Activated CD4-positive, alpha-beta T cell treated with anti-CD3 and anti-CD28 coated beads, Interleukin-2, amount 10 ng/mL, durations not matched to agents 24 days and 14 days (primary cell): ENCODE measurements around the gene FARP2. TPM values are rescaled to one million over a fixed set of nuclear protein-coding genes. Genes with fewer than 3 reads are reported as not detected.

ENCODE experiments used
- DNase-seq: peaks from one replicate; pipeline ENCODE4 v3.0.0; 2022
- H3K27ac Mint-ChIP-seq: one replicate; pipeline ENCODE4 v1.8.0; 2022; ENCODE audit warnings: mild to moderate bottlenecking, mixed read lengths
- H3K27me3 Mint-ChIP-seq: one replicate; pipeline ENCODE4 v1.8.0; 2022; ENCODE audit warnings: mixed read lengths
- H3K36me3 Mint-ChIP-seq: one replicate; pipeline ENCODE4 v1.8.0; 2022; ENCODE audit warnings: low read depth, mild to moderate bottlenecking, mixed read lengths
- H3K4me1 Mint-ChIP-seq: one replicate; pipeline ENCODE4 v1.8.0; 2021; ENCODE audit warnings: mixed read lengths
- H3K4me3 Mint-ChIP-seq: one replicate; pipeline ENCODE4 v1.8.0; 2022; ENCODE audit warnings: mild to moderate bottlenecking, moderate library complexity, mixed read lengths
- H3K9me3 Mint-ChIP-seq: one replicate; pipeline ENCODE4 v1.8.0; 2021; ENCODE audit warnings: mixed read lengths
- intact Hi-C: fragments of 100-400 bp; cut with micrococcal nuclease; formaldehyde crosslinking; loops from one replicate; pipeline ENCODE4 v1.15.1; 2023
- total RNA-seq: library from RNA; stranded (reverse); gene quantifications from 2 replicates; pipeline ENCODE4 v1.2.3, GENCODE V29; 2022

The FARP2 gene
- total RNA-seq, 1 donor from 2014 or later: 36.5 TPM

DNA sequence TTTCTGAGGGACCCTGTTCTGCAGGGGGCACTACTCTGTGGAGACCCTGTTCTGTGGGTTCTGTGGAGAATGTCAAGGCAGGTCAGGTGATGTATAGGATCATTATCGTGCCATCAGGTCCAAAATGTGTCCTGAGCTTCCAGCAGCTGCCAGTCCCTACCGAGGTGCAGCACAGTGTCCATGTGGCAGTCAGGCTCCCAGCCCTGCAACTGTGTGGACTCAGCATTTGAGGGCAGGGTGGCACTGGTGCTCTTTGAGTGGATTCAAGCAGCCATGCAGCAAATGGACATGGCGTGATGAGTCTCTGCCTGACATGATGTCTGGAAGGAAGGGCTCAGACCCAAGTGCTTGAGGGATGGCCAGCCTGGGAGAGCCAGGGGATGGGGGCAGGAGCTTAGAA, 117.3 kb downstream of the FARP2 start:
- Mint-ChIP-seq H3K4me3 (no peak overlapping the region), H3K27ac (no peak overlapping the region), H3K9me3 (no peaks in the 10 kb centered on the region)

DNA sequence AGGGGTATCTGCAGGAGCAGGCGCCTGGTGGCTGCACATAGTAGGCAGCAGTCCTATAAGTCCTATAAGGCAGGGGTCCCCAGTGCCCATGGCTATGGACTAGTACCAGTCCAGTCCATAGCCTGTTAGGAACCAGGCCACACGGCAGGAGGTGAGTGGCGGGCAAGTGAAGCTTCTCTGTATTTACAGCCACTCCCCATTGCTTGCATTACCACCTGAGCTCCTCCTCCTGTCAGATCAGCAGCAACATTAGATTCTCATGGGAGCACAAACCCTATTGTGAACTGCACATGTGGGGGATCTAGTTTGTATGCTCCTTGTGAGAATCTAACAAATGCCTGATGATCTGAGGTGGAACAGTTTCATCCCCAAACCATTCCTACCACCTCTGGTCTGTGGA, 119.2 kb downstream of the FARP2 start:
- H3K36me3 Mint-ChIP-seq: no peaks in the 10 kb centered on the region
- no peaks in the 10 kb centered on the region for H3K9me3 Mint-ChIP-seq
- no peak overlapping the region for H3K27ac Mint-ChIP-seq
- DNase-seq: no peak
- intact Hi-C loops: no loop called here
- H3K4me1 Mint-ChIP-seq: peaks cover under 1% of the 10 kb centered on the region
- no peak overlapping the region for H3K4me3 Mint-ChIP-seq
- H3K27me3 Mint-ChIP-seq: peaks cover 10% of the 10 kb centered on the region

More for the DNA sequence above, 117.3 kb downstream of the FARP2 start:
- Mint-ChIP-seq H3K27me3 (peaks cover 10% of the 10 kb centered on the region), H3K4me1 (peaks cover 1% of the 10 kb centered on the region), H3K36me3 (no peaks in the 10 kb centered on the region)
- intact Hi-C loops: no loop called here
- no peak for DNase-seq

DNA sequence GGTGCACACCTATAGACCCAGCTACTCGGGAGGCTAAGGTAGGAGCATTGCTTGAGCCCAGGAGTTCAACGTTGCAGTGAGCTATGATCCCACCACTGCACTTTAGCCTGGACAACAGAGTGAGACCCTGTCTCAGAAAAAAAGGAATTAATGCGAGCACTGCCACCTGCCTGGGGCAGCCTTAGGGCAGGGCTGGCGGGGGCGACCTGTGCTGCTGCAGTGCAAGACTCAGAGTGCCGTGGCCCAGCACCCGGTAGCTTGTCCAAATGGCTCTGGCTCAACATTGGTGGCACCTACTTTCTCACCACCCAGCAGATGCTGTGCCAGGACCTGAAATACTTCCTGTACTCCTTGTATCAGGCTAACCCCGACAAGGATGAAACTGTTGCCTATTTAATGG, 122.1 kb downstream of the FARP2 start:
- Mint-ChIP-seq H3K4me3 (no peak overlapping the region), H3K27ac (no peak overlapping the region), H3K4me1 (no peaks in the 10 kb centered on the region), H3K36me3 (no peaks in the 10 kb centered on the region), H3K27me3 (peaks cover under 1% of the 10 kb centered on the region), H3K9me3 (no peaks in the 10 kb centered on the region)
- intact Hi-C loops: no loop called here
- no peak for DNase-seq

DNA sequence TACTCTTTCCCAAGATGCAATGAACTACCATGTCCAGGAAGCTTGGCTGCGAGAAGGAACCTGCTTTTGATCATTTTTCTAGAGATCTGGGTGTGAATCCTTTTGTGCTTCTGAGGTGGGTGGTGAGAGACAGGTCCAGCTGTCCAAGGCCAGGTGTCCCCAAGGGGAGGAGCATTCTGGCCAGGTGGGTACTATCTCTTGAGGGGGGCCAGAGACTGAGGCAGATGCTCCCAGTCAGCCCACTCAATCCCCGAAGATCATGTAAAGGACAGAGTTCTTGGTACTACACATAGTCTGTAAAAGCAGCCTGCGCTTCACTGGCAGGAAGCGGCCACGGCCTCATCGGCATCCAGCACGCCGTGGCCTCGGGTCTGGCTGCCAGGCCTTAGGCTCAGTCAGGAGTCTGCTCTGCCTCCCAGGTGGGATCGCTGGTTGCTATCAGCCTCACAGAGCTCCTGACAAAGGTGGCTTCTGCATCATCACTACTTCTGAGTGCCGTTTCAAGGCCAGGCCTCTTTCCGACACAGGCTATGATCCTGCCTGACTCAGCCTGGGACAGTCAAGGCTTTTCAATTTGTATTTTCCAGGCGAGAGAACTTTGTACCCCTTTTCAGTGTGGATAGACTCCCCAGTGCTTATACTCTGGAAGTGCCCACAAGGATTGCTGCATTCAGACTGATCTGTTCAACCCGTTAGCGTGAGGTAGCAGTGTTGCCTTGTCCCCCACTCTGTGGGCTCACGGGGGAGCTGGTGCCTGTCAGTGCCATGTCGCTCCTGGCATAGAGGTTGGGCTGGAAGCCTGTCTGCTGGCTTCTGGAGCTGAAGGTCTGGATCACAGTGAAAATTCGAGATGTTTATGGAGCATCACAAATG, 123.2 kb downstream of the FARP2 start:
- H3K27me3 Mint-ChIP-seq: no peaks in the 10 kb centered on the region
- no peak for DNase-seq
- no peaks in the 10 kb centered on the region for H3K4me1 Mint-ChIP-seq
- no peak overlapping the region for H3K4me3 Mint-ChIP-seq
- no peaks in the 10 kb centered on the region for H3K36me3 Mint-ChIP-seq
- no peaks in the 10 kb centered on the region for H3K9me3 Mint-ChIP-seq
- intact Hi-C loops: no loop called here
- no peak overlapping the region for H3K27ac Mint-ChIP-seq

DNA sequence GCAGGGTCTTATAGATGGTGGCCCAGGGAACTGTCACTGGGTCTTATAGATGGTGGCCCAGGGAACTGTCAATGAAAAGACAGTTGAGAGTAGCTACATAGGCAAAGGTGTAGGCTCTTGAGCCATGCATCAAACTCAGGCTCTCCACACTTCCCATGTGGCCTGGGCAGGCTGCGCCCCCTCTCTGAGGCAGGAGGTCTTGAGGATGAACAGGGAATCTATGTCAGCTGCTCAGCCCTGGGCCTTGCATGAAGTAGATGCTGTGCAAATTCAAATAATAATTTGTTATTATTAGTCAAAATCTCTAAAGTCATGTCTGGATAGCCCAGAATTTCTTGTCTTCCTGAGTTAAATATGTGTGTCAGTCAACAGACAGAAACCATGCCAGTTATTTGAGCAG, 125.6 kb downstream of the FARP2 start:
- H3K27me3 Mint-ChIP-seq: no peaks in the 10 kb centered on the region
- H3K27ac Mint-ChIP-seq: no peak overlapping the region
- H3K4me1 Mint-ChIP-seq: no peaks in the 10 kb centered on the region
- H3K36me3 Mint-ChIP-seq: no peaks in the 10 kb centered on the region
- intact Hi-C loops: no loop called here
- H3K9me3 Mint-ChIP-seq: no peaks in the 10 kb centered on the region
- no peak for DNase-seq
- no peak overlapping the region for H3K4me3 Mint-ChIP-seq

DNA sequence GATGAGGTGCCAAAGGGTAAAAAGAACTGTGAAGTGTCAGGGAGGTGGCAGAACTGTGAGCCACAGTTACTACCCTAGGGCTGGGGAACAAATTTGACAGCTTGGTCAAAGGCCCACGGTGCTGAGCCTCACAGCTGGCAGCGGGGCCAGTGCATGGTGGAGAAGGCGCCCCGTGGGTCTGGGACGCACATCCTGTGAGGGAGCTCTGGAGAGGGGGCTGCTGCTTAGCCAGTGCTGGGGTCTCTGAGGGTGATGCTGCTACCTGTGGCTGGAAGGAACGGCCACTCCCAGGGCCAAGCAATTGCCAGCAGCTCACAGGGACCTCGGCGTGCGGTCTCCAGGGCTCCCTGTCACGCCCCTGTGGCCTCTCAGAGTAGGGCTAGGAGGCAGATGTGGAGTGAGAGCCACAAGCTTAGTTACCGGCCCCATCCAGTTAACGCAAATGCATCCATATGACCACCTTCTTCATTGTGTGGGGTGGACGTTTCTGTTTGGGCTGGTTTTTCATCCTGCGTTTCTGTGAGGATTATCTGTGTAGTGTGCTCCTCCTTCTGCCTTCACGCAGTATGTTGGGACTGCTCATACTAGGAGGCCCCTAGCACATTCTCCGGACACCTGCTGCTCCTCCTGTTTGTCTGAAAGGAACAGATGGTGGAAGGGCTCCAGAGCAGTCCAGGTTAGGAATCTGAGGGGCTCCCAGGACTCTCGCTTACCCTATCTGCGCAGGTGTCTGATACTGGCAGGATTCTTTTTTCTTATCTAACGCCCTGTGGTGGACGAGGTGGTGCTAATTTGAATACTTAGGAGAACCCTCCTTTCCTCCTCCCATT, 126.3 kb downstream of the FARP2 start:
- no peaks in the 10 kb centered on the region for H3K36me3 Mint-ChIP-seq
- H3K9me3 Mint-ChIP-seq: no peaks in the 10 kb centered on the region

DNA sequence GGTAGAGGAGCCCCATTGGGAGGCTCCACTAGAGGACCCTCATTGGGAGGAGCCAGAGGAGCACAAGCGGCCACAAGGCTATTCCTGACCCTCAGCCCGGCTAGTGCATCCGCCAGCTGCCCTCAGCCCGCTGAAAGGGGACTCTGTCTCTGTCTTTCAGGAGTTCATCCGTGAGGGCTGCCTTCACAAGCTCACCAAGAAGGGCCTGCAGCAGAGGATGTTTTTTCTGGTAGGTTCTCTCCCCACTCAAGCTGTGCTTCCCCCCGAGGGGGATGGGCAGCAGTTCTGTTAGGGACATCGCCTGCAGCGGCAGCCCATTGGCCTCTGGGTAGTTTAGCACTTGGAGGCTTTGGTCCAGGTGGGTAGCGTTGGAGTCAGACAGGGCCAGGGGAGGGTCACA, 127.2 kb downstream of the FARP2 start:
- Mint-ChIP-seq H3K4me3 (no peak overlapping the region), H3K9me3 (no peaks in the 10 kb centered on the region), H3K36me3 (no peaks in the 10 kb centered on the region)

More for the DNA sequence above, 126.3 kb downstream of the FARP2 start:
- no peaks in the 10 kb centered on the region for H3K27me3 Mint-ChIP-seq
- intact Hi-C loops: no loop called here
- no peaks in the 10 kb centered on the region for H3K4me1 Mint-ChIP-seq
- no peak for DNase-seq
- H3K4me3 Mint-ChIP-seq: no peak overlapping the region
- H3K27ac Mint-ChIP-seq: no peak overlapping the region

DNA sequence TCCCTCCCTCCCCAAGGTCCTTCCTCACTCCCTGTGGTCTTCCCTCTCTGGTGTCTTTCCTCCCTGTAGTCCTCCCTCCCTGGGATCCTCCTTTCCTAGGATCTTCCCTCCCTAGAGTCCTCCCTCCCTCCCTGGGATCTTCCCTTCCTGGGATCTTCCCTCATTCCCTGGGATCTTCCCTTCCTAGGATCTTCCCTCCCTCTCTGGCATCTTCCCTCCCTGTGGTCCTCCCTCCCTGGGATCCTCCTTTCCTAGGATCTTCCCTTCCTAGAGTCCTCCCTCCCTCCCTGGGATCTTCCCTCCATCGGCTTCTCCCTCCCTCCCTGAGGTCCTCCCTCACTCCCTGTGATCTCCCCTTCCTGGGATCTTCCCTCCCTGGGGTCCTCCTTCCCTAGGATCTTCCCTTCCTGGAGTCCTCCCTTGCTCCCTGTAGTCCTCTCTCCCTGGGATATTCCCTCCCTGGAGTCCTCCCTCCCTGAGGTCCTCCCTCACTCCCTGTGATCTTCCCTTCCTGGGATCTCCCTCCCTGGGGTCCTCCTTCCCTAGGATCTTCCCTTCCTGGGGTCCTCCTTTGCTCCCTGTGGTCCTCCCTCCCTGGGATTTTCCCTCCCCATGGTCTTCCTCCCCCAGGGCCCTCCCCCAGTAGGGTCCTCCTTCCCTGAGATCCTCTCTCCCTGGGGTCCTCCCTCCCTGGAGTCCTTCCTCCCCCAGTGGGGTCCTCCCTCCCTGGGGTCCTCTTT, 129.3 kb downstream of the FARP2 start:
- no peak overlapping the region for H3K27ac Mint-ChIP-seq
- no peak overlapping the region for H3K4me3 Mint-ChIP-seq
- H3K9me3 Mint-ChIP-seq: no peaks in the 10 kb centered on the region
- H3K4me1 Mint-ChIP-seq: no peaks in the 10 kb centered on the region
- no peaks in the 10 kb centered on the region for H3K36me3 Mint-ChIP-seq
- DNase-seq: no peak
- intact Hi-C loops: no loop called here
- no peaks in the 10 kb centered on the region for H3K27me3 Mint-ChIP-seq

More for the DNA sequence above, 127.2 kb downstream of the FARP2 start:
- no peaks in the 10 kb centered on the region for H3K4me1 Mint-ChIP-seq
- intact Hi-C loops: no loop called here
- no peaks in the 10 kb centered on the region for H3K27me3 Mint-ChIP-seq
- no peak for DNase-seq
- H3K27ac Mint-ChIP-seq: no peak overlapping the region

DNA sequence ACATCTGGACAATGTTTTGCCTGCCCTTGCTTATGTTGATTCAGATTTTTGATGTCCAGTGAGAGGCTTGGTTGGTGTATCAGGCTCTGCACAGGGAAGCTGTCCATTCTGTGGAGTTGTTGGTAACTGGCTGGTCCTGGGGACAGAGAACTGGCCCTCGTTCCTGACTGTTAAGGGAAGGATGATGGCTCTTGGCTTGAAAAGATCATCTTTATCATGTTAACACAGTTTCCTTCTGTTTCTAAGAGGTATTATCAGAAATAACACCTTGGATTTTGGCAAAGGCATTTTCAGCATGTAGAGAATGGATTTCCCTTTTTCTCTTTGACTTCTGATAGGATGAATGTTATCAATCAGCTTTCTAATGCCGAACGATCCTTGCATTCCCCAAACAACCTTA, 133.0 kb downstream of the FARP2 start:
- Mint-ChIP-seq H3K4me3 (no peak overlapping the region), H3K36me3 (peaks cover 2% of the 10 kb centered on the region), H3K4me1 (no peaks in the 10 kb centered on the region), H3K27me3 (no peaks in the 10 kb centered on the region), H3K27ac (no peak overlapping the region), H3K9me3 (no peaks in the 10 kb centered on the region)
- no peak for DNase-seq
- intact Hi-C loops: no loop called here

DNA sequence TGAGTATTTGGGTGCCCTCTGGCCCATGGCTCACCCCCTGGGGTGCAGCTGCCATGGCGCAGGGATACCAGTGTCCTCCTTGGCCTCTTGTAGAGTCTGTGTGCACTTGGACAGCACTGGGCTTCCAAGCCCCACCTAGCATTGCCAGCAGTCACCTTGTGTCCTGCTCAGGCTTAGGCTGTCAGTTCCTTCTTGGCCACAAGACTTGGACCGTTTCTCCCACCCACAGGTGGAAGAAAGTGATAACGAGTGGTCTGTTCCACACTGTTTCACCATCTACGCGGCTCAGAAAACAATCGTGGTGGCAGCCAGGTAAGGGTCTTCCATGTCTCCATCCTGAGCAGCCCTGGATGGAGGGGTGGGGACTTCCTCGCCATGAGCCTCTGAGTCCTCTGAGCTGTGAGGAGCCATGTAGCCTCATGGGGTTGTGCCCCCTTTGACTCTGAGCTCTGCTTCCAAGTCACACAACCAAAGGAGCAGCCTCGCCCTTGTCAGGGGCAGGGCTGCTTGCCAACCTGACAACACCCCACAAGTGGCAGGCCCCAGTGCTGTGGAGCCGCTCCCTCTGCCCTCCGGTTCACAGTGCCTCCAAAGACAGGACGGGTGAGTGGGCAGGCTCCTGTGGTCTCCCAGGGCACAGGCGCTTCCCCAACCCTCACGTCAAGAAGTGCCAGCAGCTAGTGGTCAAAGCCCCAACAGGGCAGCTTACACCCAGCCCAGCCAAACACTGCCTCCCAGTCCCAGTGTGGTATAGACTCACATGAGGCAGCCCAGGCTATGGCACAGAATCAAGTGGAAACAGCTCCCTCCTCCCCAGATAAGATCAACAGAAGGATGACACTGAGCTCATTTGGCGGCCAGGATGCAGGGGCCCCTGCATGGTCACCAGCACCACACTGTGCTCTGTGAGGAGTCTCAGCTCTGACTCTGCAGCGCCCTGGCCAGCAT, 133.9 kb downstream of the FARP2 start:
- Mint-ChIP-seq H3K27ac (no peak overlapping the region), H3K9me3 (no peaks in the 10 kb centered on the region), H3K4me1 (no peaks in the 10 kb centered on the region), H3K4me3 (no peak overlapping the region), H3K27me3 (no peaks in the 10 kb centered on the region), H3K36me3 (peaks cover 3% of the 10 kb centered on the region)
- intact Hi-C loops: no loop called here
- DNase-seq: no peak

DNA sequence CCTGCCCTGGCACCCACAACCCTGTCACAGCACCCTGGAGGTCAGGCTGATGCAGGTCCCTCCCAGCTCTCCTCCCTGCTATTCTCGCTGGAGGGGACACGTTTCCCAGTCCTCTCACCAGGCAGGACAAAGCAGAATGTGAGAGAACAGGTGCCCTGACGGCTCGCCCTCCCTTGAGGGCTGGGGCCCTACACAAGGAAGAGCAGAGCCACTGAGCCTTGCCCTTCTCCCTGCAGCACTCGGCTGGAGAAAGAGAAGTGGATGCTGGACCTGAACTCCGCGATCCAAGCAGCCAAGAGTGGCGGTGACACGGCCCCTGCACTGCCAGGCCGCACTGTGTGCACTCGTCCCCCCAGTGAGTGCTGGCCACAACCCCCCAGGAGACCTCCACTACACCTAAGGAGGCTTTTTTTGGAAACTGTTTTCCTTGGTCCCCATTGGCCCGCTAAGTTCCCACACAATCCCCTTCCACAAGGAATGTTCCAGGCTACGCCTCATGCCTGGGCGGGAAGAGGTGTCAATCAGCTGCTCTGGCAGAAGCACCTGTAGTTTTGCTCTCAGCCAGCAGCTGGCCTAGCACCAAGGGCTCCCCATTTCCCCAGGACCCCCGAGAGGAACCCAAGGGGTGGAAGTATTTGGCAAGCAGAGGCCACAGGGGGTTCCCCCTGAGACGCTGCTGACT, 134.9 kb downstream of the FARP2 start:
- Mint-ChIP-seq H3K27me3 (no peaks in the 10 kb centered on the region), H3K36me3 (peaks cover 8% of the 10 kb centered on the region), H3K9me3 (no peaks in the 10 kb centered on the region), H3K4me3 (no peak overlapping the region), H3K4me1 (no peaks in the 10 kb centered on the region), H3K27ac (no peak overlapping the region)
- intact Hi-C loops: no loop called here
- no peak for DNase-seq

DNA sequence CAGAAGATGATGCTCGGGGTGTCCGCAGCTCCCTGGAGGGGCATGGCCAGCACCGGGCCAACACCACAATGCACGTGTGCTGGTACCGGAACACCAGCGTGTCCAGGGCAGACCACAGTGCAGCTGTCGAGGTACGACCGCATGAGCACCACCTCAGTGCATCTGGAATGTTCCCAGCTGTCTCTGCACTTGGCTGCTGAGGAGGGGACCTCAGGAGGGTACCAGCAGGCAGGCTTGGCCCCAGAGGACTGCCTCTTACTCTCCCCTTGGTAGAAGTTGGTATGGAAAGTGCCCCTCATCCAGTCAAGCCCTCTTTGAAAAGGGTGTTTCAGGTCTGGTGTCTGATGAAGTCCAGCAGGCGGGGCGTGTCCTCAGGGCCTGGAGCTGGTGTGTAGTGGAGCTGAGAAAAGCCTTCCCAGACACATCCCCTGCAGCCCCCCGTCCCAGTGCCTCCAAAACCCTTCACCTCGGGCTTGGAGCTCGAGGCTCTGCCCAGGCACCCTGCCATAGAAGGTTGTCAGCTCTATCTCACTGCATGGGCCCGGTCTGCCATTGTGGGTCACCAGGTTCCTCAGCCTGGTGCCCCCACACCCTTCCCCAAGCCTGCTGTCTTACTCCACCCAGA, 135.6 kb downstream of the FARP2 start:
- DNase-seq: no peak
- Mint-ChIP-seq H3K4me1 (no peaks in the 10 kb centered on the region), H3K36me3 (peaks cover 8% of the 10 kb centered on the region), H3K9me3 (no peaks in the 10 kb centered on the region), H3K4me3 (no peak overlapping the region), H3K27me3 (no peaks in the 10 kb centered on the region), H3K27ac (no peak overlapping the region)
- intact Hi-C loops: no loop called here
